H1 (cell line): ENCODE measurements around the gene LPP. TPM values are rescaled to one million over a fixed set of nuclear protein-coding genes. Genes with fewer than 3 reads are reported as not detected.

Source experiments
- CTCF ChIA-PET: fragments of 300-600 bp; sonication (Branson Sonifier 250); formaldehyde crosslinking; loops from one replicate; lab custom pipeline; 2021; ENCODE audit not compliant: partially characterized antibody; lab: Charles Lee
- POLR2A ChIA-PET: fragments of 300-600 bp; sonication (Branson Sonifier 250); formaldehyde crosslinking; loops from one replicate; lab custom pipeline; 2021; ENCODE audit warnings: inconsistent platforms; ENCODE audit not compliant: partially characterized antibody; lab: Charles Lee
- DNase-seq, 2 experiments: peaks; one replicate each; pipeline versions ENCODE4 v3.0.0 to v3.0.0-alpha.2; 2010 to 2022; ENCODE audit warnings: low spot score in 2 of 2, low read depth in 1 of 2, mixed read lengths in 1 of 2
- FAIRE-seq: peaks from 2 replicates; lab custom pipeline; 2011; peaks lifted over from hg19 to GRCh38; lab: Jason Lieb, UNC
- H2AFZ ChIP-seq: 2 replicates; pipeline ENCODE4 v1.8.1; 2012; ENCODE audit warnings: low read length, inconsistent platforms
- H2AK5ac ChIP-seq: 2 replicates; pipeline ENCODE4 v1.6.1; 2013; ENCODE audit warnings: low read depth, low read length
- H2BK120ac ChIP-seq: replicated peaks from 2 replicates; pipeline ENCODE3; 2013; ENCODE audit warnings: low read depth, low read length, inconsistent platforms
- H2BK12ac ChIP-seq: 2 replicates; pipeline ENCODE4 v1.6.1; 2013; ENCODE audit warnings: low read depth, low read length
- H2BK15ac ChIP-seq: 2 replicates; pipeline ENCODE4 v1.6.1; 2013; ENCODE audit warnings: low read length
- H2BK20ac ChIP-seq: 2 replicates; pipeline ENCODE4 v1.6.1; 2013; ENCODE audit warnings: low read length
- H2BK5ac ChIP-seq: 2 replicates; pipeline ENCODE4 v1.6.1; 2013; ENCODE audit warnings: low read depth, low read length
- H3K14ac ChIP-seq: 2 replicates; pipeline ENCODE4 v1.6.1; 2013; ENCODE audit warnings: inconsistent platforms; ENCODE audit not compliant: insufficient read length
- H3K18ac ChIP-seq: 2 replicates; pipeline ENCODE4 v1.6.1; 2013; ENCODE audit warnings: low read length; ENCODE audit errors: extremely low read depth
- H3K23ac ChIP-seq: 2 replicates; pipeline ENCODE4 v1.6.1; 2013; ENCODE audit warnings: inconsistent platforms; ENCODE audit not compliant: insufficient read length
- H3K23me2 ChIP-seq: 2 replicates; pipeline ENCODE4 v1.6.1; 2013; ENCODE audit warnings: low read depth, low read length
- H3K27ac ChIP-seq: 2 replicates; pipeline ENCODE4 v1.6.1; 2011; ENCODE audit warnings: low read depth, low read length, inconsistent platforms
- H3K27me3 ChIP-seq, 4 experiments: replicated peaks in 1 of 4; 1 replicate in 1 of 4; 2 replicates in 3 of 4; pipeline versions ENCODE4 v1.6.1 to v1.8.1; 2011 to 2013; ENCODE audit warnings: low read length in 3 of 4, mild to moderate bottlenecking in 3 of 4, inconsistent platforms in 2 of 4, mixed read lengths in 2 of 4, moderate library complexity in 1 of 4; ENCODE audit not compliant: control insufficient read depth in 3 of 4, insufficient read depth in 3 of 4; ENCODE audit errors: extremely low read depth in 1 of 4
- H3K36me3 ChIP-seq, 4 experiments: 2 replicates each; pipeline versions ENCODE4 v1.6.1 to v1.8.1; 2011 to 2013; ENCODE audit warnings: mild to moderate bottlenecking in 4 of 4, low read length in 3 of 4, moderate library complexity in 2 of 4, control low read depth in 1 of 4, inconsistent platforms in 1 of 4; ENCODE audit not compliant: insufficient read depth in 4 of 4, control insufficient read depth in 2 of 4
- H3K4ac ChIP-seq: replicated peaks from 2 replicates; pipeline ENCODE3; 2013; ENCODE audit warnings: low read length, low read depth, mixed read lengths, inconsistent platforms; ENCODE audit not compliant: insufficient read length
- H3K4me1 ChIP-seq, 4 experiments: replicated peaks in 1 of 4; 1 replicate in 1 of 4; 2 replicates in 3 of 4; pipeline versions ENCODE4 v1.6.1 to v1.8.1; 2011 to 2013; ENCODE audit warnings: low read length in 3 of 4, inconsistent platforms in 2 of 4, mixed read lengths in 1 of 4; ENCODE audit not compliant: insufficient read depth in 4 of 4, control insufficient read depth in 3 of 4
- H3K4me2 ChIP-seq, 2 experiments: 2 replicates each; pipeline versions ENCODE4 v1.6.1 to v1.8.1; 2011 to 2013; ENCODE audit warnings: low read depth in 2 of 2, low read length in 2 of 2, control low read depth in 1 of 2, inconsistent platforms in 1 of 2, mild to moderate bottlenecking in 1 of 2; ENCODE audit not compliant: insufficient read depth in 1 of 2
- H3K4me3 ChIP-seq, 4 experiments: fragments of 200-600, 300-600 bp in 1 of 4; sonication (generic), shearing (Covaris generic), sonication (Bioruptor Twin) in 1 of 4; 2 replicates each; pipeline versions ENCODE4 v1.5.1 to v1.8.1; 2011 to 2016; ENCODE audit warnings: low read length in 4 of 4, low read depth in 3 of 4, control low read depth in 2 of 4, inconsistent platforms in 2 of 4, mild to moderate bottlenecking in 2 of 4, mixed read lengths in 1 of 4, moderate library complexity in 1 of 4; ENCODE audit not compliant: insufficient read depth in 2 of 4; ENCODE audit errors: extremely low read depth in 1 of 4
- H3K56ac ChIP-seq: replicated peaks from 2 replicates; pipeline ENCODE3; 2013; ENCODE audit warnings: low read depth, mild to moderate bottlenecking, mixed read lengths, low read length, inconsistent platforms; ENCODE audit not compliant: insufficient read length
- H3K79me1 ChIP-seq: 2 replicates; pipeline ENCODE4 v1.6.1; 2013; ENCODE audit warnings: low read depth, low read length, control low read depth
- H3K79me2 ChIP-seq, 2 experiments: 2 replicates each; pipeline versions ENCODE4 v1.6.1 to v1.8.1; 2012 to 2013; ENCODE audit warnings: low read length in 2 of 2, mild to moderate bottlenecking in 2 of 2, inconsistent platforms in 1 of 2; ENCODE audit not compliant: insufficient read depth in 2 of 2, control insufficient read depth in 1 of 2
- H3K9ac ChIP-seq, 4 experiments: replicated peaks in 1 of 4; 1 replicate in 1 of 4; 2 replicates in 3 of 4; pipeline versions ENCODE4 v1.6.1 to v1.8.1; 2011 to 2013; ENCODE audit warnings: low read depth in 3 of 4, low read length in 3 of 4, control low read depth in 2 of 4, mild to moderate bottlenecking in 2 of 4, moderate library complexity in 2 of 4, inconsistent platforms in 1 of 4; ENCODE audit errors: extremely low read depth in 1 of 4
- H3K9me3 ChIP-seq, 2 experiments: 2 replicates each; pipeline versions ENCODE4 v1.6.1 to v1.8.1; 2012 to 2013; ENCODE audit warnings: mild to moderate bottlenecking in 2 of 2, moderate library complexity in 2 of 2, control low read depth in 1 of 2, inconsistent platforms in 1 of 2, low read depth in 1 of 2, low read length in 1 of 2, mixed read lengths in 1 of 2; ENCODE audit not compliant: insufficient read depth in 2 of 2
- H4K20me1 ChIP-seq, 2 experiments: replicated peaks in 1 of 2; 2 replicates each; pipeline versions ENCODE3 to v1.8.1; 2011 to 2013; ENCODE audit warnings: inconsistent platforms in 2 of 2, low read length in 2 of 2, mild to moderate bottlenecking in 1 of 2; ENCODE audit not compliant: insufficient read depth in 2 of 2, control insufficient read depth in 1 of 2
- H4K5ac ChIP-seq: 2 replicates; pipeline ENCODE4 v1.6.1; 2013; ENCODE audit warnings: low read length, low read depth, mixed read lengths, inconsistent platforms; ENCODE audit not compliant: insufficient read length
- H4K8ac ChIP-seq: 2 replicates; pipeline ENCODE4 v1.8.0; 2013; ENCODE audit warnings: mild to moderate bottlenecking, moderate library complexity, low read length, inconsistent platforms; ENCODE audit not compliant: insufficient read depth; ENCODE audit errors: extremely low read depth
- H4K91ac ChIP-seq: replicated peaks from 2 replicates; pipeline ENCODE3; 2013; ENCODE audit warnings: low read length, mixed read lengths, inconsistent platforms; ENCODE audit not compliant: insufficient read length
- BCL11A ChIP-seq, 2 experiments: IDR thresholded peaks; one replicate each; pipeline ENCODE4 v1.6.1; 2011; ENCODE audit warnings: low read depth in 2 of 2, low read length in 2 of 2, mild to moderate bottlenecking in 2 of 2
- CBX5 ChIP-seq: fragments of 300-800, 300-1000 bp; sonication (generic); IDR thresholded peaks from 2 replicates; pipeline ENCODE4 v1.7.1; 2016; ENCODE audit warnings: antibody characterized with exemption, low read length, low read depth
- CTBP2 ChIP-seq: IDR thresholded peaks from 2 replicates; pipeline ENCODE4 v1.7.0; 2011; ENCODE audit warnings: borderline replicate concordance, mild to moderate bottlenecking, moderate library complexity, mixed read lengths, low read length; ENCODE audit not compliant: insufficient read depth, insufficient read length
- CTCF ChIP-seq, 3 experiments: IDR thresholded peaks; 1 replicate in 2 of 3; 2 replicates in 1 of 3; pipeline versions ENCODE4 v1.5.1 to v1.6.1; 2011; ENCODE audit warnings: low read length in 3 of 3, mild to moderate bottlenecking in 3 of 3, inconsistent platforms in 2 of 3, low read depth in 1 of 3, moderate library complexity in 1 of 3; ENCODE audit not compliant: insufficient read depth in 1 of 3; ENCODE audit errors: control extremely low read depth in 1 of 3
- EGR1 ChIP-seq: IDR thresholded peaks from 2 replicates; pipeline ENCODE4 v1.6.1; 2011; ENCODE audit warnings: low read depth, low read length, borderline replicate concordance
- JUND ChIP-seq: IDR thresholded peaks from 2 replicates; pipeline ENCODE4 v1.6.1; 2011; ENCODE audit warnings: mild to moderate bottlenecking, improper control_type of control experiment, low read length
- NANOG ChIP-seq: IDR thresholded peaks from 2 replicates; pipeline ENCODE4 v1.6.1; 2011; ENCODE audit warnings: low read length, low read depth, mild to moderate bottlenecking, inconsistent platforms; ENCODE audit not compliant: insufficient read depth, poor library complexity, severe bottlenecking
- SIN3A ChIP-seq, 2 experiments: IDR thresholded peaks in 1 of 2; conservative IDR thresholded peaks in 1 of 2; 2 replicates each; pipeline ENCODE4 v1.6.1; 2011 to 2012; ENCODE audit warnings: low read length in 2 of 2, improper control_type of control experiment in 1 of 2, low read depth in 1 of 2, mild to moderate bottlenecking in 1 of 2
- SP1 ChIP-seq: IDR thresholded peaks from 2 replicates; pipeline ENCODE4 v1.6.1; 2011; ENCODE audit warnings: low read depth, low read length
- TAF7 ChIP-seq: optimal IDR thresholded peaks from 2 replicates; pipeline ENCODE3; 2011; ENCODE audit warnings: low read depth, mild to moderate bottlenecking, inconsistent platforms, low read length, moderate library complexity, borderline replicate concordance
- ZNF274 ChIP-seq: IDR thresholded peaks from 2 replicates; pipeline ENCODE4 v1.7.0; 2012; ENCODE audit warnings: low read length, borderline replicate concordance; ENCODE audit errors: extremely low read depth
- WGBS, 2 experiments: shearing (Covaris generic) in 1 of 2; methylation state at CpG; one replicate each; pipeline versions ENCODE4 v1.1.6 to v1.1.7; 2013 to 2015; ENCODE audit warnings: low lambda C conversion rate in 2 of 2, mixed read lengths in 2 of 2, inconsistent platforms in 1 of 2, low coverage in 1 of 2, missing lambda C conversion rate in 1 of 2; ENCODE audit not compliant: insufficient replicate concordance in 2 of 2, insufficient coverage in 1 of 2, insufficient read length in 1 of 2; ENCODE audit errors: extremely low coverage in 1 of 2, missing lambda C conversion rate in 1 of 2; 5-methylcytosine and 5-hydroxymethylcytosine counted together
- polyA plus RNA-seq, 7 experiments: library from polyadenylated mRNA; depleted of rRNA in 3 of 7; stranded (reverse) in 5 of 7; unstranded in 2 of 7; fragments of >200 nt in 5 of 7; fragments of 200-250 nt in 2 of 7; gene quantifications; 1 replicate in 5 of 7; 2 replicates in 1 of 7; 4 replicates in 1 of 7; pipeline versions ENCODE4 v1.2.1 to v1.2.3, GENCODE V29; 2011 to 2013; ENCODE audit warnings: missing spikeins in 2 of 7, mixed read lengths in 2 of 7
- total RNA-seq: library from RNA; stranded (reverse); fragmentation: NEBNext Ultra II Directional; extraction: Animal tissue kit (Norgen Biotek cat#: 25700); gene quantifications from 2 replicates; pipeline ENCODE4 v1.2.1, GENCODE V29; 2021

The LPP gene
- total and polyA plus RNA-seq, 2 of the 8 experiments (the other 6 are each of a cell fraction or from before 2014, with no cell fraction given): 10.0 to 53.3 TPM

- peaks cover 0 to 4% (median 1%) of the 10 kb centered on the region in 4 experiments; a peak in 2 of 8 replicates for H3K36me3 ChIP-seq
- POLR2A ChIA-PET: no interaction called here
- DNase-seq: no peak
- no peak overlapping the region for H3K4ac ChIP-seq
- no peak overlapping the region for H3K27ac ChIP-seq
- no peak for FAIRE-seq
- H4K20me1 ChIP-seq: no peaks in the 10 kb centered on the region
- no peak overlapping the region for H2BK12ac ChIP-seq
- H2AK5ac ChIP-seq: no peak overlapping the region
- H3K9ac ChIP-seq: no peak overlapping the region
- no peak overlapping the region for H4K5ac ChIP-seq
- no peaks in the 10 kb centered on the region for H3K23me2 ChIP-seq
- H3K4me2 ChIP-seq: no peak overlapping the region
- no peaks in the 10 kb centered on the region for H3K79me1 ChIP-seq
- CTCF ChIA-PET: interaction anchor here (1.7 kb wide), 1 partner anchor 9 kb away, joined by 5 read pairs; no protein-coding TSS in a partner anchor
- no peak overlapping the region for H3K23ac ChIP-seq
- H3K4me3 ChIP-seq: no peak overlapping the region
- no peak overlapping the region for H2AFZ ChIP-seq
- H2BK20ac ChIP-seq: no peak overlapping the region
- H3K27me3 ChIP-seq: no peaks in the 10 kb centered on the region
- H3K18ac ChIP-seq: no peak overlapping the region
- H2BK5ac ChIP-seq: no peak overlapping the region
- WGBS, 2 experiments: 80% methylated on average over 3 of the region's 4 CpGs; no CpG with 5 or more reads in 1 of the 2 experiments
- H2BK120ac ChIP-seq: no peak overlapping the region
- no peak overlapping the region for H3K56ac ChIP-seq
- H3K14ac ChIP-seq: no peak overlapping the region
- H4K91ac ChIP-seq: no peak overlapping the region
- H3K9me3 ChIP-seq: peaks cover 9 to 14% of the 10 kb centered on the region in 2 experiments; a peak in 3 of 4 replicates
- H4K8ac ChIP-seq: no peak overlapping the region
- H3K4me1 ChIP-seq: no peaks in the 10 kb centered on the region
- no peak overlapping the region for H2BK15ac ChIP-seq
- no peaks in the 10 kb centered on the region for H3K79me2 ChIP-seq
- TF ChIP-seq BCL11A (IDR thresholded peaks at IDR 0.05; ENCODE audit: low read depth in 2 of 2, low read length in 2 of 2) (no peak), SP1 (no peak), JUND (no peak), EGR1 (no peak), NANOG (no peak), CBX5 (no peak), ZNF274 (no peak), CTBP2 (no peak), TAF7 (no peak), SIN3A (conservative IDR thresholded peaks at IDR 0.05 in 1 of 2, IDR thresholded peaks at IDR 0.05 in 1 of 2; ENCODE audit: low read depth in 1 of 2, low read length in 2 of 2) (no peak), CTCF (IDR thresholded peaks at IDR 0.05; ENCODE audit: control extremely low read depth in 1 of 3, insufficient read depth in 1 of 3, low read depth in 1 of 3, low read length in 3 of 3) (no peak)
These were observed 224.8 kb downstream of the LPP start for GRCh38 chr3:188378786-188379185.
